HG02763 (cell line): ENCODE data around the gene CEP164.
"Not testable (repeated sequence)": the region's sequence is repeated elsewhere in the genome, so short reads cannot be mapped to it uniquely, and the experiment has no call there.

ENCODE experiments used
- ATAC-seq: cut with Tn5 transposase; IDR thresholded peaks from one replicate; pipeline ENCODE4 v1.9.1; 2021; ENCODE audit warnings: mild to moderate bottlenecking, moderate library complexity; ENCODE audit not compliant: unreplicated experiment

CEP164 gene

GRCh38 chr11:117392001-117392690 is 64.5 kb downstream of the CEP164 start:
- no peak for ATAC-seq

DNA sequence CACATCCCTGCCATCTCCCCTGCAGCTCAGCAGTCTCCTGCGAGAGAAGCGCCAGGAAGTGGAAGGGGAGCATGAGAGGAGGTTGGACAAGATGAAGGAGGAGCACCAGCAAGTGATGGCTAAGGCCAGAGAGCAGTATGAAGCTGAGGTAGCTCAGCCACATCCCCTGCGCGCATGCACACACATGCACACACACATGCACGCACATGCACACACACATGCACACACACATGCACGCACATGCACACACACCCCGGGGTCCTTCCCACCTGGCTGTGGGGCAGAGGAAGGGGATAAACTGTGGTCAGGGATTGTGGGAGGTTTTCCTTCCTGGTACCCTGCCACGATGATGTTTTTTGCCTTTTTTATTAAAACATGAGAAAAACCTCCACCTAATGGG is 65.3 kb downstream of the CEP164 start:
- ATAC-seq: no peak

- no peak for ATAC-seq
These were observed 66.7 kb downstream of the CEP164 start for GRCh38 chr11:117394221-117394925.

- ATAC-seq: no peak
These were observed 67.8 kb downstream of the CEP164 start for GRCh38 chr11:117395476-117395875.

GRCh38 chr11:117396970-117397369 is 69.3 kb downstream of the CEP164 start:
- ATAC-seq: no peak

- ATAC-seq: not testable (repeated sequence)
These were observed 71.0 kb downstream of the CEP164 start for GRCh38 chr11:117398618-117399017.

- not testable (repeated sequence) for ATAC-seq
These were observed 71.6 kb downstream of the CEP164 start for GRCh38 chr11:117399100-117399840.

GRCh38 chr11:117405898-117406297 is 78.2 kb downstream of the CEP164 start:
- not testable (repeated sequence) for ATAC-seq

- ATAC-seq: no peak
These were observed 79.4 kb downstream of the CEP164 start for GRCh38 chr11:117407016-117407415.

- no peak for ATAC-seq
These were observed 80.7 kb downstream of the CEP164 start for GRCh38 chr11:117408356-117408755.

GRCh38 chr11:117409511-117409910 is 81.9 kb downstream of the CEP164 start:
- no peak for ATAC-seq

DNA sequence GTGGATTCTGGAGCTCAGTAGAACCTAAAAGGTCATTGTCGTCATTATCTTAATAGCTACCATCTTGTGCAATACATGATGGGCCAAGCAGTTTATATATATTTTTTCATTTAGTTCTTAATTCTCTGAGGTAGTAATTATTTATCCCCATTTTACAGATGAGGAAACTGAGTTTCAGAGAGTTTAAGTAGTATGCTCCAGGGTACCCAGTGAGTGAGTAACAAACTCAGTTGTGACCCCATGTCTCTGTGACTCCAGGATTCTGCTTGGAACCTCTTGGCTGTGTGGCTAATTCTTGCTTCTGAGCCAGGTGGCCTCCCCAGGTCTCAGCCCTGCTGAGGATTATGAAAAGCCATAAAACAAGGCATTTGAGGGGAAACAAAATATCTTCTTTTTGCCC is 82.6 kb downstream of the CEP164 start:
- ATAC-seq: no peak

GRCh38 chr11:117410861-117411710 is 83.4 kb downstream of the CEP164 start:
- no peak for ATAC-seq

DNA sequence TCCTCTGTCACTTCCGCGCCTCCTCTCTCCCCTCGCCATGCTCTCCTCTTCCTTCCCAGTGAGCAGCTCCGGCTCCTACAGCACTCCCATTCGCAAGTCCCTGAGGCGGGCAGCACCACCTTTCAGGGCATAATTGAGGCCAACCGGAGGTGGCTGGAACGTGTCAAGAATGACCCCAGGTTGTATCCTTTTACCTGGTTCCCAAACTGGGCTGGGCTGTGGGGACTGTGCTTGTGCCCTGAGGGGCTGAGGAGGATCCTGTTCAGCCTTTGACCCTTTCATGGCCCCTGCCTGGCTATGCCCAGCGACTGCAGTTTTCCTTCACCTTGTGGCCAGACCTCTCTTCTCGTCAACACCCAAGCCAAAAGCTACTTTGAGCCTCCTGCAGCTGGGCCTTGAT is 84.1 kb downstream of the CEP164 start:
- no peak for ATAC-seq

- ATAC-seq: no peak
These were observed 84.5 kb downstream of the CEP164 start for GRCh38 chr11:117412176-117412575.

DNA sequence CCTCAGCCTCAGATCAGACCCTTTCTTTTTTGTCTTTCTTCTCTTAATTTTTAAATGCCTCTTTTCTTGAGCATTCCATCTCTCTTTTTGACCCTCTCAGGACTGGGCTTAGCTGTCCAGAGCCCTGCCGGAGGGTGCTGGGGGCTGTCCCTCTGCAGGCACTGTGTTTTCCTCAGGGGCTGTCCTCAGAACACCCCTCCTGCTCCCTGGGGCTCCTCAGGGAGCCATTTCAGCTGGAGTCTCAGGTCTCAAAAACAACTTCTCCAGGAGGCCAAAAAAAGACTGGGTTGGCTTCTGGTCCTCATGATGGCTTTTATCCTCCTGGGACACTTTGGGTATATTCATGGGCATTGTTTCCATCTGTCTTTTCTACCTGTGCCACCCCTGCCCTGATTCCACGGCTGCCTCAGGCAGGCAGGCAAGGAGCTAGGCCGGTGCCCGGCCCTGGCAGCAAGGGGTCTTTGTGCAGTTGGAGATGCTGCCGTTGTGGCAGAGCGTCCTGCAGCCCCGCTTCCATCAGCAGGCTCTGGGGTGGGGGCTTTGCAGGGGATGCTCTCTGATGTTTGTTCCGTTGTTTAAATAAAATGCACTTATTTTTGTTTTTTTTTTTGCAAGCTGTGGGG is 85.1 kb downstream of the CEP164 start:
- no peak for ATAC-seq

- no peak for ATAC-seq
These were observed 86.0 kb downstream of the CEP164 start for GRCh38 chr11:117413616-117414015.

DNA sequence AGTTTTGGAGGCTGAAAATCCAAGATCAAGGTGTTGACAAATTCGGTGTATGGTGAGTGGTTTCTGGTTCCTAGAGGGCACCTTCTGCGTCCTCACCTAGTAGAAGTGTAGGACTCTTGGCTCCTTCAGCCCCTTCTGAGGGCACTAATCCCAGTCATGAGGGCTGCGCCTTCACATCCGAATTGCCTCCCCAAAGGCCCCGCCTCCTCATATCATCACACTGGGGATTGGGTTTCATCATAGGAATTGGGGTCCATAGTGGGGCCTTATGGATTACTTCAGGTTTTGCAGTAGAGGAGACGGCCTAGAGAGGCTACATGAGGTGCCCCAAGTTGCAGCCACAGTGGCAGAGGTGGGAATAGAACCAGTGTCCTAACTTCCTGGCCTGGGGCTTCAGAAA is 87.1 kb downstream of the CEP164 start:
- ATAC-seq: no peak

GRCh38 chr11:117415358-117415896 is 87.8 kb downstream of the CEP164 start:
- no peak for ATAC-seq

- no peak for ATAC-seq
These were observed 89.7 kb downstream of the CEP164 start for GRCh38 chr11:117417342-117417741.
